Brain microvascular endothelial cell (primary cell): ENCODE measurements around the gene HILPDA.

Source experiments
- DNase-seq: peaks from one replicate; pipeline ENCODE4 v3.0.0-alpha.2; 2020
- H3K27ac ChIP-seq: fragments of 250-450 bp; sonication (Bioruptor Pico); 2 replicates; pipeline ENCODE4 v1.5.1; 2020; ENCODE audit warnings: mild to moderate bottlenecking, moderate library complexity
- H3K27me3 ChIP-seq: fragments of 250-450 bp; sonication (Bioruptor Pico); replicated peaks from 2 replicates; pipeline ENCODE4 v1.5.1; 2020; ENCODE audit warnings: mild to moderate bottlenecking
- H3K36me3 ChIP-seq: fragments of 250-450 bp; sonication (Bioruptor Pico); replicated peaks from 2 replicates; pipeline ENCODE4 v1.5.1; 2020; ENCODE audit warnings: mild to moderate bottlenecking
- H3K4me3 ChIP-seq: 2 replicates; pipeline ENCODE4 v1.5.1; 2011; ENCODE audit warnings: low read depth, mild to moderate bottlenecking, control low read depth, low read length, moderate library complexity
- in situ Hi-C: cut with HindIII; loops from 2 replicates; pipeline ENCODE4 v1.10.0; 2017; ENCODE audit warnings: low sequenced_read_pairs, low pct_ligation_motif_present
- TF ChIP-seq, protein P1 (sequence below): IDR thresholded peaks from 2 replicates; pipeline ENCODE4 v1.5.1; 2011; ENCODE audit warnings: low read depth, mild to moderate bottlenecking, moderate library complexity, low read length, control low read depth, inconsistent platforms; ENCODE audit errors: missing control alignments

Gene HILPDA

DNA sequence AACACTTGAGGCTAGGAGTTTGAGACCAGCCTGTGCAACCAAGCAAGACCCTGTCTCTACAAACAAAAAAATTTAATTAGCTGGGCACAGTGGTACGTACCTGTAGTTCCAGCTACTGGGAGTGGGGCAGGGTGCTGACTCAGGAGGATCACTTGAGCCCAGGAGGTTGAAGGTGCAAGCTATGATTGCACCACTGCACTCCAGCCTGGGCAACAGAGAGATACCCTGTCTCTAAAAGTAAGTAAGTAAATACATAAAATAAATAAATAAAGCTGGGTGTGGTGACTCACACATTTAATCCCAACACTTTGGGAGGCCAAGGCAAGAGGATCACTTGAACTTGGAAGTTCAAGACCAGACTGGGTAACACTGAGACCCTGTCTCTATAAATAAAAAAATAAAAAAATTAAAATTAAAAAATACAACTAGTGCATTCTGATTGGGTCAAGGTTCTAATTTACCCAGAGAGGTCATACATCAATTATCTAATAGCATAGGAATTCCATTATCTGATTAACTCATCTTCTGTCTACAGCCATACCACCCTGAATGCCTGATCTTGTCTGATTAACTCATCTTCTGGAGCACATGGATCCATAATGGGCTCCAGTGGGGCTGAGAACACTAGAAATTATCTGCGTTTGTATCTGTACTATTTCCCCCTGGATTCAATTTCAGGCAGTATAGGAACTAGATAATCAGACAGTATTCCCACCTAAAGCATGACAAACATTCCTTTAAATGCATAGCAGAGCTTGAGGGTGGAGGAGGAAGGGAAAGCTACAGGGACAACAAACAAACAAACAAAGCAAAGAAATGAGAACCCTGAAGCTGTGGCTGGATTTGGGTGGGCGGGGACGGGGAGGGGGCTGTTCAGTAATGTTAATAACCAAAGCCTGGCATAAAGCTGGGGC is 21.0 kb upstream of the HILPDA start:
- Histone ChIP-seq H3K27me3 (no peaks in the 10 kb centered on the region), H3K36me3 (no peaks in the 10 kb centered on the region), H3K27ac (no peak overlapping the region), H3K4me3 (no peak overlapping the region)
- TF ChIP-seq, protein P1, sequence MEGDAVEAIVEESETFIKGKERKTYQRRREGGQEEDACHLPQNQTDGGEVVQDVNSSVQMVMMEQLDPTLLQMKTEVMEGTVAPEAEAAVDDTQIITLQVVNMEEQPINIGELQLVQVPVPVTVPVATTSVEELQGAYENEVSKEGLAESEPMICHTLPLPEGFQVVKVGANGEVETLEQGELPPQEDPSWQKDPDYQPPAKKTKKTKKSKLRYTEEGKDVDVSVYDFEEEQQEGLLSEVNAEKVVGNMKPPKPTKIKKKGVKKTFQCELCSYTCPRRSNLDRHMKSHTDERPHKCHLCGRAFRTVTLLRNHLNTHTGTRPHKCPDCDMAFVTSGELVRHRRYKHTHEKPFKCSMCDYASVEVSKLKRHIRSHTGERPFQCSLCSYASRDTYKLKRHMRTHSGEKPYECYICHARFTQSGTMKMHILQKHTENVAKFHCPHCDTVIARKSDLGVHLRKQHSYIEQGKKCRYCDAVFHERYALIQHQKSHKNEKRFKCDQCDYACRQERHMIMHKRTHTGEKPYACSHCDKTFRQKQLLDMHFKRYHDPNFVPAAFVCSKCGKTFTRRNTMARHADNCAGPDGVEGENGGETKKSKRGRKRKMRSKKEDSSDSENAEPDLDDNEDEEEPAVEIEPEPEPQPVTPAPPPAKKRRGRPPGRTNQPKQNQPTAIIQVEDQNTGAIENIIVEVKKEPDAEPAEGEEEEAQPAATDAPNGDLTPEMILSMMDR: no peak
- no peak for DNase-seq
- in situ Hi-C loops: no loop called here

DNA sequence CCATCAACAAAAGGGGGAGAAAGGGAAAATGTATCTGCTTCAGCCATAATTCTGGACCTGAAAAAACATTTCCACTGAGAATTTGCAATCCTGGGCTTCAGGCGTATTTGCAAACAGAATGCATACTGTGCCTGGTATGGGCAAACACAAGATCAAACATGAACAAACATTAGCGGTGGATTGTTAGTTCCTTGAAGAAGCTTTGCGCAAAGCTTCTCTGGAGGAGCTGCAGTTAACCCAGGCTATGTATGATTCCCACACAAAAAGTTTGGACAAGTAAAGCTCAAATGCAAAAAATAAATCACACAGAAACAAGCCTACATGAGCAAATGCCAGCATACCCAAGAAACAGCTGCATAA is 20.4 kb upstream of the HILPDA start:
- Histone ChIP-seq H3K27ac (no peak overlapping the region), H3K4me3 (no peak overlapping the region), H3K36me3 (no peaks in the 10 kb centered on the region), H3K27me3 (no peaks in the 10 kb centered on the region)
- no peak for DNase-seq
- TF ChIP-seq, protein P1: no peak
- in situ Hi-C loops: no loop called here

DNA sequence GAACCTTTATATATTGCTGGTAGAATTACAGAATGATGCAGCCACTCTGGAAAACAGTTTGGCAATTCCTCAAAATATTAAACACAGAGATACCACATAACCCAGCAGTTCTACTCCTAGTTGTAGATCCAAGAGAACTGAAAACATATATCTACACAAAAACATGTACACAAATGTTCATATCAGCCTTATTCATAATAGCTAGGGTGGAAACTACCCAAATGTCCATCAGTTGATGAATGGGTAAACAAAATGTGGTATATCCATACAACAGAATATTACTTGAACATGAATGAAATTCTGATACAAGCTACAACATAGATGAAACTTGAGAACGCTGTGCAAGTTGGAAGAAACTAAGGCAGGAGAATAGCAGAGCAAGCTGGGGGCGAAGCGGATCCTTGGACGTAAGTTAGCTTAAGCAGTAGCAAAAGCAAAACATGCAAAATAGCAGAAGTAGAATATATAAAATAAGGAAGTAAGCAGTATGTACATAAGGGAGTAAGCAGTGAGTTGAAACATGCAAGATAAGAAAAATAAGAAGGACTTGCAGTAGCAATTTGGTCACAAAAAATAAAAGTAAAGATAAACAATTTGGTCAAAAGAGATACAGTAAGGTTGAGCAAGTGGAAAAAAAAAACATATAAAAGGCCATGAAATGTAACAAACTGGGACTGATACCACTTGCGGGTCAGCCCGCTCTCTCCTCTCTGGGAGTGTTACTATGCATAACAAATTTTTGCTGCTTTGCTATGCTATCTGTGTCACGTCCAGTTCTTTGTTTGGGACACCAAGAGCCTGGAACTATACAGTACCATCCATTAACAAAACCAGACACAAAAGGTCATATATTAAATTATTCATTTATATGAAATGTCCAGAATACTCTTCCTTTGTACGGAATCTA is 18.0 kb upstream of the HILPDA start:
- DNase-seq: no peak
- Histone ChIP-seq H3K27me3 (no peaks in the 10 kb centered on the region), H3K27ac (no peak overlapping the region), H3K36me3 (no peaks in the 10 kb centered on the region), H3K4me3 (no peak overlapping the region)
- in situ Hi-C loops: no loop called here
- TF ChIP-seq, protein P1: no peak

DNA sequence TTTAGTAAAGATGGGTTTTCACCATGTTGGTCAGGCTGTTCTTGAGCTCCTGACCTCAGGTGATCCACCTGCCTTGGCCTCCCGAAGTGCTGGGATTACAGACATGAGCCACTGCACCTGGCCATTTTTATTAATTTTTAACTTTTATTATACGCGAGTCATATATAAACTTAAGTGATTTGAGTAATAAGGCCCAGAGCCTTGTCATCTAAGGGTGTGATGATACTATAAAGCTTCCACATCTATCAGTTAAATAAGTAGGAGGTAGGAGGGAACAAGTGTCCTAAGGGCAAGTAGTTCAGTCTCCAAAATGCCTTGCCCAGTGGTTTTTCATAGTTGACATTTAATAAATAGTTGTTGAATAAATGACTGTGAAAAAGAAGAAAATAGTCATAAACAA is 13.3 kb upstream of the HILPDA start:
- Histone ChIP-seq H3K27ac (no peak overlapping the region), H3K27me3 (no peaks in the 10 kb centered on the region), H3K36me3 (no peaks in the 10 kb centered on the region), H3K4me3 (no peak overlapping the region)
- TF ChIP-seq, protein P1: no peak
- DNase-seq: no peak
- in situ Hi-C loops: no loop called here

- TF ChIP-seq, protein P1: no peak
Measured at GRCh38 chr7:128443831-128444600, 11.7 kb upstream of the HILPDA start.

More at GRCh38 chr7:128443831-128444600, 11.7 kb upstream of the HILPDA start:
- Histone ChIP-seq H3K27me3 (no peaks in the 10 kb centered on the region), H3K4me3 (no peak overlapping the region), H3K36me3 (no peaks in the 10 kb centered on the region), H3K27ac (no peak overlapping the region)
- DNase-seq: no peak
- in situ Hi-C loops: no loop called here
